ENCODE data around the gene GRP. TPM values are rescaled to one million over a fixed set of nuclear protein-coding genes. Genes with fewer than 3 reads are reported as not detected.

Gene GRP
- total RNA-seq, 1 donor from 2014 or later = not detected

GRCh38 chr18:59268721-59269562 is 49.0 kb downstream of the GRP start:
- peak; percentile 44 for DNase-seq

GRCh38 chr18:59269563-59270119 is 49.7 kb downstream of the GRP start:
- no peak for DNase-seq

- no peak for DNase-seq
These were observed 50.8 kb downstream of the GRP start for GRCh38 chr18:59270689-59271257.

- DNase-seq = no peak
These were observed 51.8 kb downstream of the GRP start for GRCh38 chr18:59271606-59272220.

- DNase-seq = no peak
These were observed 52.4 kb downstream of the GRP start for GRCh38 chr18:59272221-59272888.

GRCh38 chr18:59272891-59273758 is 53.2 kb downstream of the GRP start, which contains the start of gene RAX:
TSS of gene RAX (minus strand) at chr18:59273454. CDS start at chr18:59273206, 248 bp downstream.
- peak; percentile 33 for DNase-seq

- no peak for DNase-seq
These were observed 54.0 kb downstream of the GRP start for GRCh38 chr18:59273759-59274532.

- DNase-seq = no peak
These were observed 54.6 kb downstream of the GRP start for GRCh38 chr18:59274533-59274928.

GRCh38 chr18:59275406-59275949 is 55.5 kb downstream of the GRP start:
- no peak for DNase-seq

- DNase-seq = no peak
These were observed 56.1 kb downstream of the GRP start for GRCh38 chr18:59276047-59276446.

- DNase-seq = no peak
These were observed 58.8 kb downstream of the GRP start for GRCh38 chr18:59278793-59279192.

- no peak for DNase-seq
These were observed 59.2 kb downstream of the GRP start for GRCh38 chr18:59279193-59279592.

GRCh38 chr18:59279722-59280121 is 59.8 kb downstream of the GRP start:
- no peak for DNase-seq

Other genes with a start within 250 kb of the GRP start
- gene SEC11C, start 80.3 kb upstream of the GRP start, total RNA-seq = 20.8 and 24.8 TPM in 2 replicates
- gene RAX, start 53.3 kb downstream of the GRP start, total RNA-seq = not detected in 2 replicates
- gene CPLX4, start 98.5 kb downstream of the GRP start, total RNA-seq = not detected in 2 replicates
- gene LMAN1, start 139.1 kb downstream of the GRP start, total RNA-seq = 132 and 143 TPM in 2 replicates